ENCODE results near the gene ALDOA.

DNA sequence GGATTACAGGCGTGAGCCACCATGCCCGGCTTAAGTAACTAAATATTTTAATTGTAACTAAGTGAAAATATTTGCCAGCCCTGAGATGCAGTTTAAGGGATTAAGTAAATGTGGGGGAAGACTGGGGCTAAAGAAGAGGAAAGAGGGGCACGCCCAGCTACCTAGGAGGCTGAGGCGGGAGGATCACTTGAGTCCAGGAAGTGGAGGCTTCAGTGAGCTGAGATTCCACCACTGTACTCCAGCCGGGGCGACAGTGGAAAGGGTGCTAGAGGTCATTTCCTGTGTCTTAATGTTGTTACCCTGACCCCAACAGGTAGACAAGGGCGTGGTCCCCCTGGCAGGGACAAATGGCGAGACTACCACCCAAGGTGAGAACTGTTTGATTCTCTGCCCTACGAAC, 2.8 kb downstream of the ALDOA start:
- TF ChIP-seq POLR2A (IDR thresholded peaks at IDR 0.05) = no peak
- TF ChIP-seq, protein P1, sequence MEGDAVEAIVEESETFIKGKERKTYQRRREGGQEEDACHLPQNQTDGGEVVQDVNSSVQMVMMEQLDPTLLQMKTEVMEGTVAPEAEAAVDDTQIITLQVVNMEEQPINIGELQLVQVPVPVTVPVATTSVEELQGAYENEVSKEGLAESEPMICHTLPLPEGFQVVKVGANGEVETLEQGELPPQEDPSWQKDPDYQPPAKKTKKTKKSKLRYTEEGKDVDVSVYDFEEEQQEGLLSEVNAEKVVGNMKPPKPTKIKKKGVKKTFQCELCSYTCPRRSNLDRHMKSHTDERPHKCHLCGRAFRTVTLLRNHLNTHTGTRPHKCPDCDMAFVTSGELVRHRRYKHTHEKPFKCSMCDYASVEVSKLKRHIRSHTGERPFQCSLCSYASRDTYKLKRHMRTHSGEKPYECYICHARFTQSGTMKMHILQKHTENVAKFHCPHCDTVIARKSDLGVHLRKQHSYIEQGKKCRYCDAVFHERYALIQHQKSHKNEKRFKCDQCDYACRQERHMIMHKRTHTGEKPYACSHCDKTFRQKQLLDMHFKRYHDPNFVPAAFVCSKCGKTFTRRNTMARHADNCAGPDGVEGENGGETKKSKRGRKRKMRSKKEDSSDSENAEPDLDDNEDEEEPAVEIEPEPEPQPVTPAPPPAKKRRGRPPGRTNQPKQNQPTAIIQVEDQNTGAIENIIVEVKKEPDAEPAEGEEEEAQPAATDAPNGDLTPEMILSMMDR (IDR thresholded peaks at IDR 0.05) = no peak

Measured in thyroid gland (tissue), 4 donors.